HepG2 (cell line): ENCODE measurements around the gene FMNL2. TPM values are rescaled to one million over a fixed set of nuclear protein-coding genes. Genes with fewer than 3 reads are reported as not detected.
A peak's percentile ranks its signal among the peaks of the same experiment; 100 is the strongest.

Experiments used
- ATAC-seq: fragments of 200-7000 bp; cut with Tn5 transposase; 3 replicates; pipeline ENCODE4 v1.9.1; 2020; ENCODE audit warnings: mild to moderate bottlenecking, moderate library complexity
- BruUV-seq: library from RNA; stranded (reverse); fragments of 400-500 nt; replicated peaks from 2 replicates; lab custom pipeline; 2021; lab: Mats Ljungman, UMichigan
- CTCF ChIA-PET: fragments of 300-600 bp; formaldehyde crosslinking; extraction: SDS; loops from one replicate; lab custom pipeline; 2021; ENCODE audit warnings: low total read pairs, inconsistent platforms, low intra/inter-chr PET ratio; lab: Yijun Ruan, JAX
- POLR2A ChIA-PET: fragments of 350-600 bp; sonication (Branson Sonifier 250); formaldehyde crosslinking; loops from one replicate; lab custom pipeline; 2020; ENCODE audit warnings: antibody characterized with exemption, inconsistent platforms; lab: Yijun Ruan, JAX
- DNase-seq: peaks from one replicate; pipeline ENCODE4 v3.0.0-alpha.2; 2015; ENCODE audit warnings: low spot score
- FAIRE-seq: peaks from 3 replicates; lab custom pipeline; 2011; peaks lifted over from hg19 to GRCh38; lab: Jason Lieb, UNC
- H2AFZ ChIP-seq: one replicate; pipeline ENCODE4 v1.6.1; 2011; ENCODE audit warnings: low read length, inconsistent platforms
- H3K27ac ChIP-seq: fragments of 300-600 bp; 3 replicates; pipeline ENCODE4 v1.8.0; 2011; ENCODE audit warnings: mixed run types, mild to moderate bottlenecking, mixed read lengths, low read length, inconsistent platforms; ENCODE audit not compliant: insufficient read depth; ENCODE audit errors: extremely low read length
- H3K27me3 ChIP-seq, 2 experiments: fragments of 200-600 bp in 1 of 2; 2 replicates in 1 of 2; 3 replicates in 1 of 2; pipeline versions ENCODE4 v1.6.0 to v1.8.0; 2011; ENCODE audit warnings: low read length in 2 of 2, mild to moderate bottlenecking in 2 of 2, moderate library complexity in 2 of 2, inconsistent platforms in 1 of 2; ENCODE audit not compliant: insufficient read depth in 2 of 2, control insufficient read depth in 1 of 2
- H3K36me3 ChIP-seq, 2 experiments: fragments of 200-600 bp in 1 of 2; replicated peaks in 1 of 2; 2 replicates in 1 of 2; 3 replicates in 1 of 2; pipeline versions ENCODE4 v1.5.1 to v1.8.0; 2011; ENCODE audit warnings: low read length in 2 of 2, inconsistent platforms in 1 of 2; ENCODE audit not compliant: insufficient read depth in 2 of 2, control insufficient read depth in 1 of 2
- H3K4me1 ChIP-seq: 2 replicates; pipeline ENCODE4 v1.5.1; 2012; ENCODE audit warnings: low read length, inconsistent platforms; ENCODE audit not compliant: insufficient read depth
- H3K4me2 ChIP-seq: 2 replicates; pipeline ENCODE4 v1.6.0; 2011; ENCODE audit warnings: low read depth, low read length, inconsistent platforms
- H3K4me3 ChIP-seq, 3 experiments: fragments of 200-600 bp in 1 of 3; sonication (generic), shearing (Covaris generic) in 1 of 3; replicated peaks in 1 of 3; 2 replicates each; pipeline ENCODE4 v1.5.1; 2011 to 2016; ENCODE audit warnings: low read length in 3 of 3, inconsistent platforms in 2 of 3, low read depth in 2 of 3, mild to moderate bottlenecking in 2 of 3, control low read depth in 1 of 3, mixed read lengths in 1 of 3; ENCODE audit not compliant: insufficient read depth in 1 of 3
- H3K79me2 ChIP-seq: one replicate; pipeline ENCODE4 v1.6.1; 2011; ENCODE audit warnings: low read length, inconsistent platforms; ENCODE audit not compliant: insufficient read depth
- H3K9ac ChIP-seq: 2 replicates; pipeline ENCODE4 v1.6.0; 2011; ENCODE audit warnings: mild to moderate bottlenecking, low read depth, low read length, inconsistent platforms; ENCODE audit not compliant: insufficient read depth
- H3K9me3 ChIP-seq: 2 replicates; pipeline ENCODE4 v1.5.1; 2012; ENCODE audit warnings: mild to moderate bottlenecking, low read length
- H4K20me1 ChIP-seq: 2 replicates; pipeline ENCODE4 v1.6.0; 2011; ENCODE audit warnings: inconsistent platforms, mild to moderate bottlenecking, low read length, moderate library complexity; ENCODE audit not compliant: insufficient read depth
- ARNT ChIP-seq: fragments of 450-650 bp; IDR thresholded peaks from 2 replicates; pipeline ENCODE4 v1.6.1; 2017
- FOXP1 ChIP-seq, 2 experiments: fragments of 450-650 bp in 1 of 2; IDR thresholded peaks; 2 replicates each; pipeline ENCODE4 v1.6.1; 2017 to 2018; ENCODE audit warnings: antibody characterized with exemption in 1 of 2
- LCORL ChIP-seq, 2 experiments: fragments of 450-650 bp in 1 of 2; sonication (generic) in 1 of 2; formaldehyde crosslinking in 1 of 2; IDR thresholded peaks; 2 replicates each; pipeline versions ENCODE4 v1.5.0 to v1.6.1; 2017 to 2020; ENCODE audit warnings: antibody characterized with exemption in 1 of 2, missing genetic modification reagents in 1 of 2
- NCOR1 ChIP-seq: fragments of 200-600 bp; sonication (generic); IDR thresholded peaks from 2 replicates; pipeline ENCODE4 v1.7.0; 2017; ENCODE audit warnings: antibody characterized with exemption, low read length, borderline replicate concordance
- RBM22 ChIP-seq: fragments of 200-400 bp; formaldehyde crosslinking; optimal IDR thresholded peaks from 2 replicates; pipeline ENCODE3; 2017; ENCODE audit warnings: mild to moderate bottlenecking, low read length, moderate library complexity
- TGIF2 ChIP-seq: IDR thresholded peaks from 2 replicates; pipeline ENCODE4 v1.6.1; 2016; ENCODE audit warnings: control low read depth, missing compliant biosample characterization
- U2AF2 ChIP-seq: fragments of 200-400 bp; formaldehyde crosslinking; IDR thresholded peaks from 2 replicates; pipeline ENCODE4 v1.6.1; 2017; ENCODE audit warnings: low read depth, mild to moderate bottlenecking, low read length
- ZNF326 ChIP-seq: sonication (generic); formaldehyde crosslinking; IDR thresholded peaks from 2 replicates; pipeline ENCODE4 v1.4.0; 2020; ENCODE audit warnings: missing genetic modification reagents, borderline replicate concordance
- ZNF75D ChIP-seq: sonication (generic); formaldehyde crosslinking; IDR thresholded peaks from 2 replicates; pipeline ENCODE4 v1.8.1; 2023; ENCODE audit warnings: missing genetic modification reagents, mild to moderate bottlenecking, borderline replicate concordance
- ZNF772 ChIP-seq: sonication (generic); formaldehyde crosslinking; IDR thresholded peaks from 2 replicates; pipeline ENCODE4 v1.5.0; 2020; ENCODE audit warnings: mild to moderate bottlenecking, missing genetic modification reagents
- ZNF780A ChIP-seq: sonication (generic); formaldehyde crosslinking; IDR thresholded peaks from 2 replicates; pipeline ENCODE4 v1.8.0; 2022; ENCODE audit warnings: mild to moderate bottlenecking, missing genetic modification reagents, moderate library complexity
- ZNF788 ChIP-seq: sonication (generic); formaldehyde crosslinking; IDR thresholded peaks from 2 replicates; pipeline ENCODE4 v1.5.0; 2020; ENCODE audit warnings: mild to moderate bottlenecking, missing genetic modification reagents, borderline replicate concordance
- ZSCAN9 ChIP-seq: IDR thresholded peaks from 2 replicates; pipeline ENCODE4 v1.6.1; 2016; ENCODE audit warnings: borderline replicate concordance
- WGBS: methylation state at CpG from one replicate; pipeline ENCODE4 v1.1.6; 2017; ENCODE audit warnings: low lambda C conversion rate; 5-methylcytosine and 5-hydroxymethylcytosine counted together
- in situ Hi-C: cut with HindIII; loops from 2 replicates; pipeline ENCODE4 v1.10.0; 2017; ENCODE audit warnings: low pct_unique_long_range_greater_than_20kb; ENCODE audit not compliant: extremely low pct_ligation_motif_present
- intact Hi-C: fragments of 100-400 bp; cut with micrococcal nuclease; formaldehyde crosslinking; loops from one replicate; pipeline ENCODE4 v1.10.0; 2022; ENCODE audit not compliant: unreplicated experiment
- polyA plus RNA-seq, 8 experiments: library from polyadenylated mRNA; depleted of rRNA in 3 of 8; stranded (reverse) in 7 of 8; unstranded in 1 of 8; fragments of >200 nt; fragmentation: Illumina TruSeq in 4 of 8; extraction: Trizol in 4 of 8; gene quantifications; 2 replicates each; pipeline versions ENCODE4 v1.2.1 to v1.2.3, GENCODE V29; 2011 to 2016; ENCODE audit warnings: low read depth in 4 of 8, missing spikeins in 1 of 8, mixed read lengths in 1 of 8; ENCODE audit not compliant: insufficient read depth in 1 of 8
- total RNA-seq, 5 experiments: library from RNA; depleted of rRNA; stranded (reverse); fragments of >200 nt; fragmentation: Illumina TruSeq; extraction: Trizol; gene quantifications; 2 replicates each; pipeline ENCODE4 v1.2.3, GENCODE V29; 2016; ENCODE audit warnings: low read depth in 1 of 5
- TF ChIP-seq, protein P1 (sequence below): IDR thresholded peaks from 2 replicates; pipeline ENCODE4 v1.6.1; 2018; ENCODE audit warnings: missing genetic modification reagents, mild to moderate bottlenecking, missing compliant biosample characterization
- TF ChIP-seq, protein P2 (sequence below): sonication (generic); formaldehyde crosslinking; IDR thresholded peaks from 2 replicates; pipeline ENCODE4 v1.5.0; 2020; ENCODE audit warnings: missing genetic modification reagents, mild to moderate bottlenecking, borderline replicate concordance

FMNL2 gene
- total and polyA plus RNA-seq, 2 of the 13 experiments (the other 11 are each of a cell fraction or from before 2014, with no cell fraction given), result 66.5 to 67.7 TPM

DNA sequence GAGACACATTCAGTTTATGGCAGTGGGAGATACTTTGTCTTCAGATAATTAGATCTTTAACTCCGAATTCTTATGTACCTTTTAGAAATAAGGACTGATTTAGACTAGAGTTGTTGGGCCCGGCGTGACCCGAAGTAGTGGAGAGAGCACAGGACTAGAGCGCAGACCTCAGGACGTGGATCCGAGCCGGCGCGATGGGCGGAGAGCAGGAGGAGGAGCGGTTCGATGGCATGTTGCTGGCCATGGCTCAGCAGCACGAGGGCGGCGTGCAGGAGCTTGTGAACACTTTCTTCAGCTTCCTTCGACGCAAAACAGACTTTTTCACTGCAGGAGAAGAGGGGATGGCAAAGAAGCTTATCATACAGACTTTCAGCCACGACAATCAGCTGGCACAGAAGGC, 54.5 kb downstream of the FMNL2 start:
- Histone ChIP-seq H3K27ac (no peak overlapping the region), H3K36me3 (peaks cover 0 to 10% of the 10 kb centered on the region in 2 experiments; a peak in 3 of 5 replicates), H3K9me3 (no peaks in the 10 kb centered on the region), H3K4me1 (peaks cover 51% of the 10 kb centered on the region), H3K4me2 (no peak overlapping the region), H2AFZ (no peak overlapping the region), H3K79me2 (peaks cover 96% of the 10 kb centered on the region), H3K27me3 (no peaks in the 10 kb centered on the region), H4K20me1 (peaks cover 22% of the 10 kb centered on the region), H3K9ac (no peak overlapping the region), H3K4me3 (no peak overlapping the region)
- ATAC-seq (no peak), DNase-seq (no peak), FAIRE-seq (no peak)
- in situ Hi-C loops (no loop called here), intact Hi-C loops (no loop called here)
- BruUV-seq, result no TSS peak
- ChIA-PET CTCF (no interaction called here), POLR2A (no interaction called here)
- 97% methylated on average over 19 of the region's 19 CpGs for WGBS
- TF ChIP-seq TGIF2 (no peak), RBM22 (peak; percentile 38), ZNF788 (peak; percentile 21; the same call in 1 of the 2 replicates)

DNA sequence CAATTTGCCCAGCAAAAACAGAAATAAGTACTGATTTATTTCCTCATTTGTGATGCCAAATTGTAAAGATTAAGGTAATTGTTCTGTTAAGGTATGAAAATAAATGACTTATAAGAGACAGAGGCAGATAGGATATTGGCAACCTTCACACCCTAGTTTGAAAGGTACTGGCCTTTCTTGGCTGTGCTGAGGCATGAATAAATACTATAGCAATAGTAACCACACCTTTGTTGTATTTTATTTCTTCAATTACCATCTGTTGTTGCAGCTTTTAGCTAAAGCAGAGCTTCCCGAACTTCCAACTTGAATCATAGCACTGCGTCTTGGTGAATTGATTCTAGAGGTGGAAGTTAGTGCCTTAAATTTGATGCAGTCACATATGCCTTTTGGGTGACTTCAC, 55.9 kb downstream of the FMNL2 start:
- BruUV-seq, result no TSS peak
- FAIRE-seq, result no peak
- intact Hi-C loops, result no loop called here
- TF ChIP-seq ARNT, result no peak
- TF ChIP-seq U2AF2, result no peak
- no peak for TF ChIP-seq ZNF75D (CRISPR knock-in tag)
- TF ChIP-seq, protein P1, sequence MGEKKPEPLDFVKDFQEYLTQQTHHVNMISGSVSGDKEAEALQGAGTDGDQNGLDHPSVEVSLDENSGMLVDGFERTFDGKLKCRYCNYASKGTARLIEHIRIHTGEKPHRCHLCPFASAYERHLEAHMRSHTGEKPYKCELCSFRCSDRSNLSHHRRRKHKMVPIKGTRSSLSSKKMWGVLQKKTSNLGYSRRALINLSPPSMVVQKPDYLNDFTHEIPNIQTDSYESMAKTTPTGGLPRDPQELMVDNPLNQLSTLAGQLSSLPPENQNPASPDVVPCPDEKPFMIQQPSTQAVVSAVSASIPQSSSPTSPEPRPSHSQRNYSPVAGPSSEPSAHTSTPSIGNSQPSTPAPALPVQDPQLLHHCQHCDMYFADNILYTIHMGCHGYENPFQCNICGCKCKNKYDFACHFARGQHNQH (CRISPR knock-in tag), result no peak
- TF ChIP-seq ZNF780A (CRISPR knock-in tag), result no peak
- TF ChIP-seq, protein P2, sequence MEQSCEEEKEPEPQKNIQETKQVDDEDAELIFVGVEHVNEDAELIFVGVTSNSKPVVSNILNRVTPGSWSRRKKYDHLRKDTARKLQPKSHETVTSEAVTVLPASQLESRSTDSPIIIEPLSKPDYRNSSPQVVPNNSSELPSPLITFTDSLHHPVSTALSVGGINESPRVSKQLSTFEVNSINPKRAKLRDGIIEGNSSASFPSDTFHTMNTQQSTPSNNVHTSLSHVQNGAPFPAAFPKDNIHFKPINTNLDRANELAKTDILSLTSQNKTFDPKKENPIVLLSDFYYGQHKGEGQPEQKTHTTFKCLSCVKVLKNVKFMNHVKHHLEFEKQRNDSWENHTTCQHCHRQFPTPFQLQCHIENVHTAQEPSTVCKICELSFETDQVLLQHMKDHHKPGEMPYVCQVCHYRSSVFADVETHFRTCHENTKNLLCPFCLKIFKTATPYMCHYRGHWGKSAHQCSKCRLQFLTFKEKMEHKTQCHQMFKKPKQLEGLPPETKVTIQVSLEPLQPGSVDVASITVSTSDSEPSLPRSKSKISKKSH, result no peak
- no peak for TF ChIP-seq NCOR1
- TF ChIP-seq FOXP1 (IDR thresholded peaks at IDR 0.05), result no peak
- no peak for TF ChIP-seq FOXP1 (CRISPR knock-in tag; IDR thresholded peaks at IDR 0.05)
- no peak for TF ChIP-seq ZNF326 (CRISPR knock-in tag)
- TF ChIP-seq ZNF772 (CRISPR knock-in tag), result no peak
- no peak for TF ChIP-seq LCORL (IDR thresholded peaks at IDR 0.05)
- no peak for TF ChIP-seq LCORL (CRISPR knock-in tag; IDR thresholded peaks at IDR 0.05)
- TF ChIP-seq ZSCAN9 (CRISPR knock-in tag), result no peak

More for the DNA sequence above, 55.9 kb downstream of the FMNL2 start:
- H3K4me2 ChIP-seq, result no peak overlapping the region
- ChIA-PET CTCF (no interaction called here), POLR2A (interaction anchor here (1.2 kb wide), 1 partner anchor 14 kb away, joined by 3 read pairs; no protein-coding TSS in a partner anchor)
- no peak overlapping the region for H2AFZ ChIP-seq
- no peaks in the 10 kb centered on the region for H3K9me3 ChIP-seq
- no peak for ATAC-seq
- DNase-seq, result no peak
- peaks cover 37% of the 10 kb centered on the region for H3K4me1 ChIP-seq
- H3K4me3 ChIP-seq, result no peak overlapping the region
- WGBS, result 95% methylated on average over 2 of the region's 2 CpGs
- peaks cover 94% of the 10 kb centered on the region for H3K79me2 ChIP-seq
- no peak overlapping the region for H3K9ac ChIP-seq
- no peaks in the 10 kb centered on the region for H3K27me3 ChIP-seq
- peaks cover 0 to 10% of the 10 kb centered on the region in 2 experiments; a peak in 3 of 5 replicates for H3K36me3 ChIP-seq
- in situ Hi-C loops, result no loop called here
- no peak overlapping the region for H3K27ac ChIP-seq
- H4K20me1 ChIP-seq, result peaks cover 9% of the 10 kb centered on the region; the same call in 1 of the 2 replicates
